ENCODE data around the gene P4HA1.

Gene P4HA1

DNA sequence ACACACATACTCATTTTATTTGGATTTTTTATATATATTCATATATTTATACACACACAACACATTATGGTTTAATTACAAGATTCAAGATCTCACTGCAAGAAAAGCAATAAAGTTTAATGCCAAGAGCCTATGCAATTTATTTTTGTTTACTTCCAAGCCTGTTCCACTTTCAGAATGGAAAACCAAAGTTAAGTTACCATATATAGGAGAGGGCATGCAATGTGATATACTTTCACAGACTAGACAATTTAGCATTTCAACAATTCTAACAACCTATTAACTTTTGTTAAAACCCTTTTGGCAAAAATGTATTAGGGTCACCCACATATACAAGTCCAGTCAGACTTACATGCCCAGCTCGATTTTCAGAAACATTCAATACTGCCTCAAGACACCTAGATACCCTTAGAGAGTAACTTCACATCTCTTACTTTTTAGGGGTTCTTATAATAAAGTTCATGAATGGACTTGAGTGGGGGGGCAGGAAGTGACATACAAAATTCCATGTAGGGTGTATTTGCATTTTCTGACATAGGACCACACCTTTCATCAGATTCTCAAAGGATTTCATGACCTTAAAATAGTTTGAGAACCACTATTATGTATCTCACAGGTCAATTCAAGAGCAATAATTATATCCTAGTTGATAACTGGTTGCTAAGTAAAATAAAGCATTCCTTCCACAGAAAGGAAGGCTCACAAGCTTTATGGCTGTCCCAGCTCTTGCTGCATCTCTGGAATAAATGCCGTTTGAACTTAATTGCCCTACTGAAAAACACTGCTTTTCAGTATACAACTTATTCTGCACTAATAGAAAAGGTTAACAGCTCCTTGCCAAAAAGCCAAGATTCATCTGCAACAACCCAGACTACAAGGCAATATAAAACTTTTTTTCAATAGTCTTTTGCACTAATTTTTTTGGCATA, 2.5 kb downstream of the P4HA1 start:
- no peak for DNase-seq

- DNase-seq: no peak
Observed at GRCh38 chr10:73092830-73093229, 3.8 kb downstream of the P4HA1 start.

DNA sequence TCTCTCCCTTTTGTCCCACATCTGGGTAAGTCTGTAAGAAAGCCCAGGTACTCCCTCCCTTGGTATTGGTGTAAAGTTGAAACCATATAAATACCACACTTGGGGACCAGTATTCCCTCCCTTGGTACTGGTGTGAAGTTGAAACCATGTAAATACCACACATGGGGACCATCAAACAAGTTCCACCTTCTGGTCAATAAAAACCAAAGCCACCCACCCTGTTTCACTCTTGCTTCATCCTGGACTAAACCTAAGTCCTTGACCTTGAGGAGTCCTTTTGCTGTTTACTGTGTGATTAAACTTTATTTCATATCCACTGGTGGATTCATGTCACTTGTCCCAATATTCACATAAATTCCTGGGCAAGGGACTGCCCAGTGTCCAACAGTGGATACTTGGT, 8.4 kb downstream of the P4HA1 start:
- DNase-seq: no peak

DNA sequence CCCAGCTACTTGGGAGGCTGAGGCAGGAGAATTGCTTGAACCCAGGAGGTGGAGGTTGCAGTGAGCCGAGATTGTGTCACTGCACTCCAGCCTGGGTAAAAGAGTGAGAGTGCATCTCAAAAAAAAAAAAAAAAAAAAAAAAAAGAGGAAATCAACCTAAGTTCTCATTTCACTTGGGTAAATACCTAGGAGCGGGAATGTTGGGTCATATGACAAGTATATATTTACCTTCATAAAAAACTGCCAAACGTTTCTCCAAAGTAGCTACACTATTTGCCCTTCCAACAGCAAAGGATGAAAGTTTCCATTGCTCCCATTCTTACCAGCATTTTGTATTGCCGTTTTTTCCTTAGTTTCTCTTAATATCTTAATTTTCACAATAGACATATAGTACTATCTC, 9.8 kb downstream of the P4HA1 start:
- DNase-seq: no peak

GRCh38 chr10:73084209-73084608, 12.5 kb downstream of the P4HA1 start:
- DNase-seq: no peak

DNA sequence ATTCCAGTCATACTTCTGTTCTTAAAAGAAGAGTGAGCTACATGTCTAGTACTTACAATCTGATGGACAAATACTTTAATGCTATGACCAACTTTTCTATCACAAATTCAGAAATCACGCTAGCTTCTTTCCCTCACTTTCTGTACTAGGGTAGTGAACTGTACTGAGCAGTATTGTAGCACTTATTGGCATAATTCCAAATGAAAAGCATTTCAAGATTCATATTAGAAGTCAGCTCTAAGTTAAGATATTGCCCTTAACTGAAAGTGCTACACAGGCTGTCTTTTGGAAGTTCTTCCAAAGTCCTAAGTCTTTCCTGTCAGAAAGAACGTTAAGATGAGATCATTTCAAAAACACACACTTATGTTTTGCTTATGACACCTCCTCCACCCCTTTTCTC, 13.4 kb downstream of the P4HA1 start:
- no peak for DNase-seq

DNA sequence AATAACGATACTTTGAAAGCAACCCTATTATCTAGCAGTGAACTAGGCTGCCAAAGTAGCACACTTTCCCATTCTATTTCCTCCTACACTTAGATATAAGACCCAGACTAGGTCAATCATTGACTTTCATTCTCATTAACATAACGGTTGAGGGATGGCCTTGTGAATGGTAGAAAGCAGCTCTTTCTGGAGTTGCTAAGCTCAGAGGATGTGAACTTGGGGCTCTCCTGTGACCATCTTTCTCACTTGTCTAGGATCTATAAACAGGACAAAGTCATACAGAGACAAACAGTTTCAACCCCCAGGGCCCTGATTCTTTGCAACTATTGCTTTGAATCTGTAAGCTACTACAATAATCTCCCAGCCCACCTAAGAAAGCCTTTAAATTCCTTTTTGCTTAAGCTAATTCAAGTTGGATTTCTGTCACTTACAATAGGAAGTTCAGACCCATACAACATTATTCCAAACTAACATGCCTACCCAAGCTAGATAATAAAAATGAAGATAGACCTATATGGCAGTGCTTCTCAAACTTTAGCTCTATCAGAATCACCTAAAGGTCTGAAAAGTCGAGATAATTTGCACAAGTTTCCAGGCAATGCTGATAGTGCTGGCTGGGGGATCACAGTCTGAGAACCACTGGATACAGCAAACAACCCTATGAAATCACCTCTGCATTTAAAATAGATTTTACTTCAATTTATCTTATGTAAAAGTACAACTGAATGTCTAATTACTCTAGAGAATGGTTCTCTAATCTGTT, 16.7 kb downstream of the P4HA1 start:
- DNase-seq: no peak

- DNase-seq: no peak
Observed at GRCh38 chr10:73076360-73077183, 20.1 kb downstream of the P4HA1 start.

DNA sequence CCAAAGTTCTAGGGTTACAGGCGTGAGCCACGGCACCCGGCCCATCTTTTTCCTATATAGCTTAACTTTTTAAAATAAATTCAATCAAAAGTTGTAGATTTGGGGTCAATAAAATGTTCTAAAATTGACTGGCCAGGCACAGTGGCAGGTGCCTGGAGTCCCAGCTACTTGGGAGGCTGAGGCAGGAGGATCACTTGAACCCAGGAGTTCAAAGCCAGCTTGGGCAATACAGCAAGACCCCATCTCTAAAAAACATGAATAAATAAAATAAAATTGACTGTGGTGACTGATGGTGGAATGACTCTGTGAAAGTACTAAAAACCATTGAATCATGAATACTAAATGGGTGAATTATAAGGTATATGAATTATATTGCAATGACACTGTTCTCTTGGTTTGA, 20.8 kb downstream of the P4HA1 start:
- DNase-seq: no peak

- no peak for DNase-seq
Observed at GRCh38 chr10:73073627-73074026, 23.0 kb downstream of the P4HA1 start.

DNA sequence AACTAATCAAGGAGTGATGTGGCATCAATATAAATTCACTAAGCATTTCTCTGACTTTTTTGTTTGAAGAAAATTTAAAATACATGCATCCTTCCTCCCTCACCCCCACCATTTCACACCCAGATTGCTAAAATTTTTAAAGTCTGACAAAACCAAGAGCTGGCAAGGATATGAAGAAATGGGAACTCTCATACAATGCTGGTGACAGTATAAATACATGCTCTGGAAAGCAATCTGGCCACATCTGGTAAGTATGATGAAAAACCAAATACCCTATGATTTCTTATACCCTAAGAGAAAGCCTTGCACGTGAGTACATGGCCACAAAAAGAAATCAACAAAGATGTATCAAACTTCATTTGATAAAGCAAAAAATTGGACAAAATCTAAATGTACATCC, 31.2 kb downstream of the P4HA1 start:
- no peak for DNase-seq

DNA sequence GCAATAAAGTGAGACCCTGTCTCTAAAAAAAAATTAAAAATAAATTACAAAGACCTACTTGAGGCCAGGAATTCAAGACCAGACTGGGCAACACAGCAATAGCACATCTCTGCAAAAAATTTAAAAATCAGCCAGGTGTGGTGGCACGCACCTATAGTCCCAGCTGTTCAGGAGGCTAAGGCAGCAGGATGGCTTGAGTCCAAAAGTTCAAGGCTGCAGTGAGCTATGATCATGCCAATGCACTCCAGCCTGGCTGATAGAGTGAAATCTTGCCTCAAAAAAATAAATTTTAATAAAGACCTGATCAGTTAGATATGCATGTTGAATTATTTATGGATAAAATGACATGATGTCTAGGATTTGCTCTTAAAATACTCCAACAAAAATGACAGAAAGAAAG, 34.9 kb downstream of the P4HA1 start:
- no peak for DNase-seq

DNA sequence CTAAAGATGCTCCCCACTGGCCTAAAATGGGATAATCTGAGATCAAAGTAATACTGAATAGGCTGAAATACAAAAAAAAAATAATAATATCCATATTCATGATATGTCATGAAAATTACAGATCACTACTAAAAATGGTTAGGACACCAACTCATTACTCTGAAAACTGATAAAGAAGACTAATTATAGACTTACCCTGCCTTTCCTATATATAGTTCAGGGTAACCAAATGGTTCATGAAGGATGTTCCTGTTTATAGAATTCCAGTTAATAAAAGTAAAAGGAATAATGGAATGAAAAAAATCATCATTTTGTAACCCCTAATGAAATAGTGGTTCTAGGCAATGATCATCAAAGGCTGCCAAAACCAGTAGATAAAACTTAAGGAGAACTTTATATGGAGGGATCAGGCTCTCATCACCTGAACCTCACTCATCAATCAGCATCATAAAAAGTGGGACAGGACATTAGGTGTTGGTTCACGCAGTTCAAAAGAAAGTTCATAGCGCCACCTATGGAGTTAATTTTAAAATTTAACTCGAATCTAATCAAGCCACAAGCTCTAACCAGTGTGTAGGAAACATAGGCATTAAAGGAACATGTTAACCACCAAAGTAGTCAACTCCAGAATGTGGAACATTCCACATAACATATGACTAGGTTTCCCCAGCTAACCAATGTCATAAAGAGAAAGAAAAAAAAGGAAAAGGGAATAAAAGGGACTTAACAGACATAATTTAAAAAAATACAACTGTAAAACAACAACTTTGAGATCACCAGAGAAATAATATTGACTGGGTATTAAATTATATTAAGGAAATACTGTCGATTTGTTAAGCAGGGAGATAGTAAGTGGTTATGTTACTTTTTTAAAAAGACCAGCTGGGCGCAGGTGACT, 35.7 kb downstream of the P4HA1 start:
- DNase-seq: no peak

GRCh38 chr10:73060173-73060572, 36.5 kb downstream of the P4HA1 start:
- DNase-seq: no peak

DNA sequence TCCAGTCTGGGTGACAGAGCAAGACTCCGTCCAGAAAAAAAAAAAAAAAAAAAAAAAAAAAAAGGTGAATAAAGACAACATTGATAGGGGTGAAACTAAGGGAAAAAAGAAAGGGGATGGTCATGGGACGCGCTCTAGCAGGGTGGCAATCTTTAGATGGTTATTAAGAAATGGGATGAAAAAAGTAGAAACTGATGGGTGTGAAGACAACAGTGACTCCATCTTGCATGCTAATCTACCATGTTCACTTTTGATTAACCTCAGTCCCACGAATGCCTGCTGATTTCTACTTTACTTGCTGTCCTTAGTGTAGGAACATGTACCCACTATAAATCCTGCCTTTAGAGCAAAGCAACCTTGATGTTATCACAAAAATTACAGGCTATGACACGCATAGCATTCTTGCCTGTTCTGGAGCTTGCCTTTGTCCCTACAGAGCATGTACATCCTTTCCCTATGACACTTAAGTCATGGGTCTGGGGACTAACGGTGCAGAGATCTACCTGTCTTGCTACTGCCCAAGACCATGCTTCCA, 38.5 kb downstream of the P4HA1 start:
- DNase-seq: no peak

- no peak for DNase-seq
Observed at GRCh38 chr10:73054286-73054685, 42.4 kb downstream of the P4HA1 start.

DNA sequence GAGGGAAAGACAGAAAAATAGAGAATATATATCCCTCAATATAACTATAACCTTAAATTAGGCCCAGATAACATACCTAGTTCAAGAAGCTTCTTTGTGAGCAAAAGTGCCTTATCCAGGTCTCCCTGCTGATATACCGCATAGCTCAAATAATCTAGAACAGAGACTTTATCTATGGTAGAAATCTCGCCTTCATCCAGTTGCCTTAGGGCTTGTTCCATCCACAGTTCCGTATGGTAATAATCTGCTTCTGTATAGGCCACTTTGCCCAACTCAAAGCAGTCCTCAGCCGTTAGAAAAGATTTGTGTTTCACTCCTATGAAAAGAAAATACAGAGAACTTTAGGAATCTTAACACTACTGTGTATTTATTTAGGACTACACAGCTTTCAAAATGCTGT, 43.4 kb downstream of the P4HA1 start:
- no peak for DNase-seq

DNA sequence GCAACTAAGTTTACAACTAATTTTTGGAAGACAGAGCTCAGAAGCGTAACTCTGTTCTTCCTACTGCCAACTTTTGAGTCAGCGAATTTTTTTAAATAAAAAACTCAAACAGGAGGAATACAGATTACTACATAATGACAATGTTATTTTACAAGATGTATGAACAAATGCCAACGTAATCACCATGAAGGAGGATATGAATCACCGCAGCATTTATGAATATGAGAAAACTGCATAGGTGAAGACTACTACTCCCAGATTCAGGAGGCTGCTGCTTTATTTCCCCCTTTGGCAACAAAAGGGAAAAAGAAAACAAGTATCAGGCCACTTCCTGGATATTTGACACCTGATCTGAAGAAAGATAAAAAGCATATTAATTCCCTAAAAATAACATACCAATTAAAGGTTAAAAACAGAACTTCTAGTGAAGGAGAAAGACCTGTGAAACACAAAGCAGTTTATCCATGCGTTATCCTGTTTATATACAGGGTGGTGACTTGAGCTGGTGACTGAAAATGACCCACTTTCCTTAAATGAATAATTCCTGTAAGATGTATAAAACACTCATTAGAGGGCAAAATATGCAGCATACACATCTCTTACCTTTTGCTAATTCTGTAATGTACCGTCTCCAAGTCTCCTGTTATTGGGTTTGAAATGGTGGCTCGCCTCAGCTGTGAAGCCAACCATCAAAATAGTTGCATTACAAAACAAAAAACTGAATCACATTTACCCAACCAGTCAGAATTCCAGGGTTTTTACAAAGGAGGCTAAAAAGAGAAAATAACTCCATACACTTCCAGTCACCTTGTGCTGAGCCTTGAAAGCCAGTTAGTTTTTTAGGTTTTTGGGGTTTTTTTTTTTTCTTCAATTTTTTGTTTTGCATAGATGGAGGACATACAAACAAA, 52.0 kb downstream of the P4HA1 start:
- no peak for DNase-seq

- DNase-seq: no peak
Observed at GRCh38 chr10:73043766-73044377, 52.8 kb downstream of the P4HA1 start.

DNA sequence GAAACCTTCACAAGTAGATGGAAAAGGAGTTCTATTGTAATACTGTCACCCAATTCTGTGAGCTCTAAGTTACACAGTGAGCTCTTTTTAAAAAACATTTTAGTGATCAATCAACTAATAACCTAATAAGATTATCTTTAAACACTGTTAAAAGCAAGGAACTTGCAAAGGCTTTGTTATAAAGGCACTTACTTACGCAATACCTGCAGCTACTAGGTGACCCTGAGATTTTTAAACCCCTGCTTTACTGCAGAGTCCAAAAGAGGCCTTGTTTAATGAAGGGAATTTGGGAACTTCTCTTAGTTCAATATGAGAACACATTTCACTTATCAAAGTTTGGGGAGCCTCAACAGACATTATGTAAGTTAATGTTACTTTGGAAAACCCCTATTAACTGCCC, 53.3 kb downstream of the P4HA1 start:
- no peak for DNase-seq
